ENCODE results near the gene SPAG16.
A peak's percentile ranks its signal among the peaks of the same experiment; 100 is the strongest.

The SPAG16 gene

GRCh38 chr2:213247566-213247965, 36.7 kb upstream of the SPAG16 start:
- Mint-ChIP-seq H3K4me1 (peaks cover 7% of the 10 kb centered on the region), H3K27ac (no peak overlapping the region), H3K4me3 (no peak overlapping the region), H3K9me3 (no peaks in the 10 kb centered on the region), H3K27me3 (ENCODE audit: low read depth) (no peaks in the 10 kb centered on the region), H3K36me3 (ENCODE audit: low read depth) (no peaks in the 10 kb centered on the region)
- TF ChIP-seq CTCF (IDR thresholded peaks at IDR 0.05; ENCODE audit: unreplicated experiment in 3 of 3) = no peak

GRCh38 chr2:213248637-213249036, 35.6 kb upstream of the SPAG16 start:
- Mint-ChIP-seq H3K27ac (no peak overlapping the region), H3K4me3 (no peak overlapping the region), H3K36me3 (ENCODE audit: low read depth) (no peaks in the 10 kb centered on the region), H3K27me3 (ENCODE audit: low read depth) (no peaks in the 10 kb centered on the region), H3K4me1 (peaks cover 18% of the 10 kb centered on the region), H3K9me3 (no peaks in the 10 kb centered on the region)
- no peak for TF ChIP-seq CTCF (IDR thresholded peaks at IDR 0.05; ENCODE audit: unreplicated experiment in 3 of 3)

- H3K4me3 Mint-ChIP-seq = no peak overlapping the region
- no peak overlapping the region for H3K27ac Mint-ChIP-seq
- no peaks in the 10 kb centered on the region for H3K27me3 Mint-ChIP-seq (ENCODE audit: low read depth)
- peaks cover 18% of the 10 kb centered on the region for H3K4me1 Mint-ChIP-seq
- no peaks in the 10 kb centered on the region for H3K36me3 Mint-ChIP-seq (ENCODE audit: low read depth)
- no peak for TF ChIP-seq CTCF (IDR thresholded peaks at IDR 0.05; ENCODE audit: unreplicated experiment in 3 of 3)
- H3K9me3 Mint-ChIP-seq = no peaks in the 10 kb centered on the region
Measured at GRCh38 chr2:213249502-213249901, 34.8 kb upstream of the SPAG16 start.

- TF ChIP-seq CTCF (IDR thresholded peaks at IDR 0.05; ENCODE audit: unreplicated experiment in 3 of 3) = peak; percentile 64 to 84 (median 69)
- Mint-ChIP-seq H3K4me1 (peaks cover 18% of the 10 kb centered on the region), H3K36me3 (ENCODE audit: low read depth) (no peaks in the 10 kb centered on the region), H3K9me3 (no peaks in the 10 kb centered on the region), H3K27ac (no peak overlapping the region), H3K4me3 (no peak overlapping the region), H3K27me3 (ENCODE audit: low read depth) (no peaks in the 10 kb centered on the region)
Measured at GRCh38 chr2:213251618-213252017, 32.6 kb upstream of the SPAG16 start.

- Mint-ChIP-seq H3K36me3 (ENCODE audit: low read depth) (no peaks in the 10 kb centered on the region), H3K9me3 (no peaks in the 10 kb centered on the region), H3K27me3 (ENCODE audit: low read depth) (no peaks in the 10 kb centered on the region), H3K27ac (no peak overlapping the region), H3K4me1 (peaks cover 18% of the 10 kb centered on the region), H3K4me3 (no peak overlapping the region)
- no peak for TF ChIP-seq CTCF (IDR thresholded peaks at IDR 0.05; ENCODE audit: unreplicated experiment in 3 of 3)
Measured at GRCh38 chr2:213252206-213252605, 32.1 kb upstream of the SPAG16 start.

- Mint-ChIP-seq H3K27me3 (ENCODE audit: low read depth) (no peaks in the 10 kb centered on the region), H3K9me3 (no peaks in the 10 kb centered on the region), H3K4me1 (peaks cover 18% of the 10 kb centered on the region), H3K27ac (no peak overlapping the region), H3K4me3 (no peak overlapping the region), H3K36me3 (ENCODE audit: low read depth) (no peaks in the 10 kb centered on the region)
- TF ChIP-seq CTCF (IDR thresholded peaks at IDR 0.05; ENCODE audit: unreplicated experiment in 3 of 3) = no peak
Measured at GRCh38 chr2:213253162-213253561, 31.1 kb upstream of the SPAG16 start.
